Fibroblast of skin of right biceps (primary cell): ENCODE data around the gene NAALADL1.
"Not testable (repeated sequence)": the region's sequence is repeated elsewhere in the genome, so short reads cannot be mapped to it uniquely, and the experiment has no call there.

Experiments used
- DNase-seq: peaks from one replicate; pipeline ENCODE4 v3.0.0-alpha.2; 2013

Gene NAALADL1

GRCh38 chr11:65013130-65013887 is 45.0 kb downstream of the NAALADL1 start:
- peak; percentile 89 for DNase-seq

DNA sequence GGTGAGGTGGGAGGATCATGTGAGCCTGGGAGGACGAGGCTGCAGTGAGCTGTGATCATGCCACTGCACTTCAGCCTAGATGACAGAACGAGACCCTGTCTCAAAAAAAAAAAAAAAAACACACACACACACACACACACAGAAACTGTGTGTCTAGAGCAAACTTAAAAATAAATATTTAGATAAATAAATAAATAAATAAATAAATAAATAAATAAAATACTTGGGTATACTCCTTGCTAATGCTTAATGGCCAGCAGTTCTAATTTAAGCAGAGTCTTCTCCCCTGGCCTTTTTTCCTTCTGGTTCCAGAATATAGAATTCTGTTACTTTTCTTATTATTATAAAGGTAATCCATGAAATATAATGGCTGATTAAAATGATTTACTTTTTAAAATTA is 49.5 kb downstream of the NAALADL1 start:
- no peak for DNase-seq

- no peak for DNase-seq
Observed at GRCh38 chr11:65008016-65008415, 50.3 kb downstream of the NAALADL1 start.

DNA sequence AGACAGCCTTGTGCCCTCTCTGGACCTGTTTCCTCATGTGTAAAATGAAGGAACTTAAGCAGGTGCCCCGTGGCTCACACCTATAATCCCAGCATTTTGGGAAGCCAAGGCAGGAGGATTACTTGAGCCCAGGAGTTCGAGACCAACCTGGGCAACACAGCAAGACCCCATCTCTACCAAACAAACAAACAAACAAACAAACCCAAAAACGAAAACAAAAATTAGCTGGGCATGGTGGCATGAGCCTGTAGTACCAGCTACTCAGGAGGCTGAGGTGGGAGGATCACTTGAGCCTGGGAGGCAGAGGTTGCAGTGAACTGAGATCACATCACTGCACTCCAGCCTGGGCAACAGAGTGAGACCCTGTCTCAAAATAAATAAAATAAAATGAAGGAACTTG is 54.4 kb downstream of the NAALADL1 start:
- not testable (repeated sequence) for DNase-seq

DNA sequence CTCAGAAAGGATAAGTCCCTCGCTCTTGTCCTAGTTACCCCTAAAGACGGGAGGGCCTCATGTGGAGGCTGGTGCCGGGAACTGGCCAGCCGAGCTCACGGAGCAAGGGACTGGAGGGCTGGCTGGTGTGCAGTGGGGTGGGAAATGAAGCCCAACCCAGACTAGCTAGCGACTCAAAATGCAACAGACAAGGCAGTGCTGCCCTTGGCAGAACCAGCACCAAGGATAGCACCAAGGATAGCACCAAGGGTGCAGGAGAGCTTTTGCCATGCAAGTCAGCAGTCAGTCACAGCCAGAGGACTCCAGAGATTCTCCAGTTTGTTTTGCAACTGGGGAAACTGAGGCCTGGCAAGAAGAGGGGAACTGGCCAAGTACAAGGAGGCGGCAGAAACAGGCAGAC is 55.1 kb downstream of the NAALADL1 start:
- DNase-seq: peak; percentile 28

DNA sequence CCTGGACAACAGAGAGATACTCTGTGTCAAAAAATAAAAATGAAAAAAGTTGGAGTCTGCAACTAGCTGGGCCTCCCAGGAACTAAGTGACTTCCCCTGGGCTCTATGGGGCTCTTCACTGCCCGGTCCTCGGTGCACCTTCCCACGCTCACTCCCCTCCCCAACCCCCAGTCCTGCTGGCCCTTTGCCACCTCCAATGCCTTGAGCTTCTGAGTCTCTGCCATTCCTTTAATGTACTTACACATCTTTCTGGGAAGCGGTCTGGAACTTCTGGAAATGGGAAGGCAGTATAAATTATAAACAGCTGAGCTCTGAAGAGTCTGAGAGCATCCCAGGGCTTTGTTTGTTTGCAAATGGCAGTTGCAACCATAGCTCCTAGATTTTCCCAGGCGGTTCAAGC is 55.6 kb downstream of the NAALADL1 start:
- DNase-seq: no peak

DNA sequence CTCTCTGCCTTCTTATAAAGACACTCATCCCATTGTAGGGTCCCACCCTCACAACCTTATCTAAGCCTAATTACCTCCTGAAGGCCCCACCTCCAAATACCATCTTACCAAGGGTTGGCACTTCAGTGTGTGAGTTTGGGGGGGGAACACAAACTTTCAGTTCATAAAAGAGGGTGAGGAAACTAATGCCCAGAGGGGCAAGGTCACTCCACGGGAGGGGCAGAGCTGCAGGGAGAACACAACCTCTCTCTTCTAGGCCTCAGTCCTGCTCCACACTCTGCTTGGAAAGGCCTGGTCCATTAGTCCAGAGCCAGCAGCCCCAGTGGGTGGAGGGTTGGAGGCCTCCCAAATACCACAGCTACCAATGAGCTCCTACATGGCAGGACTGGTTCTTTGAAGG is 58.9 kb downstream of the NAALADL1 start:
- DNase-seq: no peak

- DNase-seq: no peak
Observed at GRCh38 chr11:64998690-64999431, 59.5 kb downstream of the NAALADL1 start.

DNA sequence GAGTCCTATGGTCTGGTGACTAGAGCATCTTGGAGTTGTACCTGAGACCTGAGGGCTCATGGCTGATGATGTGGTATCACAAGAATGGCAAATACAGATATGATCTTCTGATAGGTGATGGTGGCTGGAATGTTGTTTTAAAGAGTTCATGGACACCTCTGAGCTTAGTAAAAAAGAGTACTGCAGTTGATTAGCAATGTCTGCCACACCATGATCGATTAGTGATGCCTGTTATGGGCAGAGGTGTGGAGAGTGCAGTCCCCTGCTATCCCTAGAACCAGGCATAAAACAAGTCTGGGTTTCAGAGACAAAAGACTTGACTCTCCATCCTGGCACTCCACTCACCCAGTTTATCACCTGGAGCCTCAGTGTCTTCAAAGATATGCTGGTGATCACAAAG is 60.2 kb downstream of the NAALADL1 start:
- DNase-seq: no peak

DNA sequence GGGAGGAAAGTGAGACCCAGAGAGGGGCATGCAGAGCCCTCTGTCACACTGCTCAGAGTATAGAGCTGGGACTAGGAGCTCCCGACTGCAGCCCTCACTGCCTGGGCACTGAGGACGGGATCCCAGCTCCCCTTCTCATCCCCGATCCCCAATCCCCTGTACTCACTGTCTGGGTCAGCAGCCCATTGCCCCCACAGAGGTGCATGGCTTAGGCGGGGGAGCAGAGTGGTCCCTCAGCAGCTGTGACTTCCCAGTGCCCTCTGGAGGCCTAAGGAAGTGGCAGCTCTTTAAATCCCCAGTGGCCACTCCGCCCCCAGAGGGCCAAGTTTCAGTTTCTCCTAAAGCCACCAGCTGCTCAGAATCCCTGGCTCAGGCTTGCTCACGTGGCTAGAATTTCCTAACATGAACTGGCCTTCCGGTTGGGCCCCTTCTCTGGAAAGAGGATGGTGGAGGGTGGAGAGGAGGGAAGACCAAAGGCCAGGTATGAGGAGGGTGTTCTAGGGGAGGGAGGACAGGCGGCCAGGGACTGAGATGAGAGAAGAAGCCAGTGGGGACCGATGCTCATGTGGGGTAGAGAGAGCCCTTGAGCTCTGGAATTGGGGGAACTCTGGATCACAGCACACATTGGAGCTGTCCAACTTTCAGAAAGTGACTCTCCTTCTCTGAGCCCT is 61.5 kb downstream of the NAALADL1 start, which contains the start of gene BATF2:
Gene BATF2, minus strand, starts transcription at position 262 of the 671 bp plus-strand sequence. Its CDS starts 57 bp downstream, at position 205.
- peak; percentile 60 for DNase-seq

DNA sequence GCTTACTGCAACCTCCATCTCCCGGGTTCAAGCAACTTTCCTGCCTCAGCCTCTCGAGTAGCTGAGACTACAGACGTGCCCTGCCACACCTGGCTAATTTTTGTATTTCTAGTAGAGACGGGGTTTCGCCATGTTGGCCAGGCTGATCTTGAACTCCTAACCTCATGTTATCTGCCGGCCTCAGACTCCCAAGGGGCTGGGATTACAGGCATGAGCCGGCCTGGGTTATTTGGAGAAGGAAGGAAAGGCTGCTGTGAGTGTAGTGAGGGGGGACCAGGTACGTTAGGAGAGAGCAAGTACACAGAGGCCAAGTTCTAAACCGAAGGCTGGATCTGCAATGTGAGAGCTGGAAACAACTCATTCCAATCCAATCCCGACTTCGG is 62.0 kb downstream of the NAALADL1 start:
- no peak for DNase-seq
